GM18909 (cell line): ENCODE measurements around the gene SDCBP2.

Experiments
- ATAC-seq: cut with Tn5 transposase; IDR thresholded peaks from one replicate; pipeline ENCODE4 v1.9.1; 2021; ENCODE audit warnings: mild to moderate bottlenecking; ENCODE audit not compliant: unreplicated experiment, poor library complexity

SDCBP2 gene

GRCh38 chr20:1299522-1299921, 29.4 kb downstream of the SDCBP2 start:
- ATAC-seq = no peak

- ATAC-seq = no peak
These were observed 29.9 kb downstream of the SDCBP2 start for GRCh38 chr20:1298888-1299511.

- no peak for ATAC-seq
These were observed 30.8 kb downstream of the SDCBP2 start for GRCh38 chr20:1298166-1298565.

GRCh38 chr20:1297486-1297885, 31.5 kb downstream of the SDCBP2 start:
- ATAC-seq = no peak

GRCh38 chr20:1296922-1297321, 32.0 kb downstream of the SDCBP2 start:
- ATAC-seq = no peak

GRCh38 chr20:1296117-1296610, 32.8 kb downstream of the SDCBP2 start:
- no peak for ATAC-seq

- ATAC-seq = no peak
These were observed 33.5 kb downstream of the SDCBP2 start for GRCh38 chr20:1295276-1295930.

GRCh38 chr20:1294497-1294896, 34.4 kb downstream of the SDCBP2 start:
- no peak for ATAC-seq

- ATAC-seq = no peak
These were observed 35.1 kb downstream of the SDCBP2 start for GRCh38 chr20:1293641-1294379.

GRCh38 chr20:1292620-1293019, 36.3 kb downstream of the SDCBP2 start:
- no peak for ATAC-seq

- no peak for ATAC-seq
These were observed 37.7 kb downstream of the SDCBP2 start for GRCh38 chr20:1291191-1291741.

GRCh38 chr20:1287787-1288569, 41.0 kb downstream of the SDCBP2 start:
- ATAC-seq = no peak

GRCh38 chr20:1287306-1287705, 41.6 kb downstream of the SDCBP2 start:
- ATAC-seq = no peak

GRCh38 chr20:1286267-1287024, 42.5 kb downstream of the SDCBP2 start:
- no peak for ATAC-seq

- no peak for ATAC-seq
These were observed 45.1 kb downstream of the SDCBP2 start for GRCh38 chr20:1283522-1284510.

GRCh38 chr20:1282966-1283365, 46.0 kb downstream of the SDCBP2 start:
- ATAC-seq = no peak

- no peak for ATAC-seq
These were observed 47.5 kb downstream of the SDCBP2 start for GRCh38 chr20:1281279-1282057.
